Putamen (tissue), 1 donor: ENCODE results near the gene ANKRD33.
A peak's percentile ranks its signal among the peaks of the same experiment; 100 is the strongest.

Experiments used
- DNase-seq: peaks from one replicate; pipeline ENCODE4 v3.0.0-alpha.2; 2016; ENCODE audit warnings: low spot score

ANKRD33 gene

GRCh38 chr12:51860986-51861385 is 26.9 kb upstream of the ANKRD33 start:
- no peak for DNase-seq

DNA sequence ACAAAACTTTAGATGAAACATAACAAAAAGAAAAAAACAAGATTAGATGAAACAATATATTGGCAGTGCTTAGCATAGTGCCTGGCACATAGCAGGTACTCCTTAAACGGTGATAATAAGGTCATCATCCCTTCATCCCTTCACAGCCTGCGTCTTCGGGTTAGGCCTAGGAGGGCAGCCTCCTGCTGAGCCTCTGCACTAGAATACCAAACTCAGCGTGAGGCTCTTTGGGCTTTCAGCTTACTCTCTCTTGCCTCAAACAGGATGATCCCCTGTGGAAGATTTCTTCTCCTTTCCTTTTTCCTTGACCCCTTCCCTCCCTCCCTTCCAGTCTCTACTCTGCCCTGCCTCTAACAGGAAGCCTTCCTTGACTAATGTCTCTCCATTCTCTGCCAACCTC is 25.0 kb upstream of the ANKRD33 start:
- no peak for DNase-seq

DNA sequence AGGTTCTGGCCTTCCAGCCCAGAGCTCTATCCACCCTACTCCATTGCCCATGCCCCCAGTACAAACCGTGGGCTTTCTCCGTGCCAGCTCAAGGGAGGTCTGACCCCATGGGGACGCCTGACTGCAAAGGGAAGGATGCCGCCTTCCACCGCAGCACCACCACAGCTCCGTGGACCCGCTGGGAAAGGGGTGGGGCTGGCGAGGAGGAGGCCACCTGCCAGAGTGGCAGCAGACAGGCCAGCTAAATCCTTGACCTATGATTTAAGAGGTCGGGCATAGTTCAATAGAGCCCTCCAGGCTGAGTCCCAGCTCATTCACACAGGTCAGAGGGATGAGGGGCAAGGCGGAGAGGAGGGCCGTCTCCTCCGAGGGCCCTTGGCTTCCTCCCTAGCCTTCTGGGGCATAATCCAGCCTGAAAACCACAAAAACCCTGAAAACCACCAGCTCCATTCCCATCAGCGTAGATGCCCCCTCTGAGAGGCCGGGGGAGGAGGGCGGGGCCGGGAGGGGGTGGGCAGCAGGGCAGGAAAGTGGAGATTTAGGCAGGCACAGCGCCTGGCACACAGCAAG is 24.5 kb upstream of the ANKRD33 start:
- DNase-seq: no peak

- peak; percentile 35 for DNase-seq
Observed at GRCh38 chr12:51863933-51864832, 23.7 kb upstream of the ANKRD33 start.

GRCh38 chr12:51864833-51865670 is 22.9 kb upstream of the ANKRD33 start:
- DNase-seq: no peak

DNA sequence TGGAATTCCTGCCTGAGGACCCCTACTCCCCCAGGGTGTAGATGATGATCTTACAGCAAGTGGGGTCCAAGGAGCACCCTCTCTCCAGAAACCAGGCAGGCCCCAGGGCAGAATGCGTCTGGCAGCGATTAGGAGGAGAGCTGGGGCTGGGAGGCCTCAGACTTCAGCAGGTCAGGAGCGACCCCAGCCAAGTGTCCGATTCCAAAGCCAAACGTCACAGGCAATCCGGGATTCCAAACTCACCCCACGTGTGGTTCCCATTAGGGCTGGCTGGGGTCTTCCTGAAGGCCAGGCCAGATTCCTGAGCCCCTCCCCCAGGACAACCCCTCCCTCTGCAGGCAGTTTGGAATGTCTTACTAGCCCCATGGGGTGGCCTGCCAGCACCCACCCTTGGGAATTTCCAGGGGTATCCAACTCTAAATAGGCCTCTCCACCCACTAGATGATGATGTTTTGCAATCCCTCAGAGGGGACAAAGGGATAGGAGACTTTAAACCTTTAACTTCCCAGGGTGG is 22.1 kb upstream of the ANKRD33 start:
- DNase-seq: no peak

- no peak for DNase-seq
Observed at GRCh38 chr12:51866324-51866723, 21.6 kb upstream of the ANKRD33 start.

DNA sequence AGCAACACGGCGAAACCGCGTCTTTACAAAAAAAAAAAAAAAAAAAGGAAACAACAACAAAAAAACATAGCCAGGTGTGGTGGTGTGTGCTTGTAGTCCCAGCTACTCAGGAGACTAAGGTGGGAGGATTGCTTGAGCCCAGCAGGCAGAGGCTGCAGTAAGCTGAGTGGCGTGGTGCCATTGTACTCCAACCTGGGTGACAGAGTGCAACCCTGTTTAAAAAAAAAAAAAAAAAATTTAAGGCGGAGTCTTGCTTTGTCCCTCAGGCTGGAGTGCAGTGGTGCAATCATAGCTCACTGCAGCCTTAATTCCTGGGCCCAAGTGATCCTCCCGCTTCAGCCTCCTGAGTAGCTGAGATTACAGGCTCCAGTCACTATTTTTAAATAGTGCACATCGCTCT is 21.1 kb upstream of the ANKRD33 start:
- DNase-seq: no peak

GRCh38 chr12:51867371-51867770 is 20.5 kb upstream of the ANKRD33 start:
- DNase-seq: no peak

- DNase-seq: no peak
Observed at GRCh38 chr12:51867796-51868428, 20.0 kb upstream of the ANKRD33 start.

GRCh38 chr12:51868821-51869495 is 18.9 kb upstream of the ANKRD33 start:
- no peak for DNase-seq

DNA sequence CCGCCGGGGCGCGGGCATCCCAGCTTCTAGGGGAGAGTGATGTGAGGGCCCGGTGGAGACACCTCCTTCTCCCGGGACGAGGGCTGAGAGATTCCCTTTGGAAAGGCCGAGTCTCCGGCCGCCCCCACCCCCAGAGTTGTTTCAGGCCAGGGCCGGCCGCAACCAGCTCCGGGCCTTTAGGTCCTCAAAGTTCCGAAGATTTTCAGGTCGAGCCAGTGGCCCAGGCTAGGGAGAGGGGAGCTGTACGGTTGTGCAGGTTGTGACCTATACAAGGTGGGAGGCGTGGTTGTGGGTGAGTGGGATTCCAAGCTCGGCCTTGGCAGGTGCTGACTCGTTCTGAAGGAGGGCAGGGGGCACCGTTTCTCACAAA is 18.4 kb upstream of the ANKRD33 start:
- DNase-seq: no peak

- no peak for DNase-seq
Observed at GRCh38 chr12:51869931-51870330, 18.0 kb upstream of the ANKRD33 start.

- DNase-seq: no peak
Observed at GRCh38 chr12:51870504-51870903, 17.4 kb upstream of the ANKRD33 start.

DNA sequence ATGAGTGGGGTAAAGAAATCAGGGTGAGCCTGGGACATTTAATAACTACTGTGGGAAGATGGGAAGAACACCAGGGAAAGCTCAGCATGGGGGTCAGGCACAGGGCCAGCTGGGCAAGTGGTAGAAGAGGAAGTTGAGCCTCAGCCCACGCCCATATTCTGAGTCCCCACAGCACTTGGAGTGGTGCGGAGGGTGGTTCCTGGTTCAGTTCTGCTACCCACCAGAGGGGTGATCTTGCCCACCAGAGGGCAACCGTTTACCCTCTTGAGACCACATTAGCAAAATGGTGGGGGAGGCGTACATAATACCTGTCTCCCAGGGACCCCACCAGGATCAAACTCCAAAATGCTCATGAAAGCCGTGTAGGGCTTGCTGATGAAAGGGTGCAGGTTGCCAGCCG is 16.8 kb upstream of the ANKRD33 start:
- no peak for DNase-seq

DNA sequence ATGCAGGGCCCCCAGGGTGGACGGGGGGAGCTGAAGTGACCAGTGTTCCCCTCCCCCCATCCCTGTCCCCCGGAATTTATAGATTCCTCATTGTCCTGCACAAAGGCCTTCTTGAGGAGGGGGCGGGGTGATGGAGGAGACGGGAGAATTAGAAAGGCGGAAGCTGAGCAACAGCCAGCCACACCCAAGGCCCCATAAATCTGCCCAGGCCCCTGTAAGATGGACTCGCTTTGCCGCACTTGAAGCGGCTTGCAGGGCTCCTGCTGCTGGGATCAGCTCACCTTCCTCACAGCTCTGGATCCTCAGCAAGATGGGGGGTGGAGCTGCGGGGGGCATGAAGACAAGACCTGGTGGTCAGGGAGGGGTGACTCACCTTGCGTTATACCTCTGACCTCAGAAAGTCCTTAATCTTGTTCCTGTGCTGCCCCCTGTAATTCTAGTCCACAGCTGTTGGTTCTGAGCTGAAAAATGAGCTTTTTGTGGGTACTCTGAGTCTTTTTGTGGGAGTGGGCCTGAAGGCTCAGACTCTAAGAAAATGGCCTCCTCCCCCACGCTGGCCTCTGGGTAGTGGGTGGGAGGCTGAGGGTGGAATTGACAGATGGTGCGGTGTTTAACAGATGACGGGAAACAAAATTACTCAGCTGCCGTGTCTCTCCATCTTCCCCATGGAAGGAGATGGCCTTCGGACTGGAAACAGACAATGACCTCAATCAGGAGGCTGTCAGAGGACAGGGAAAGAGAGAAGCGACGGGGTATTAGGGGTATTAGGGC is 15.8 kb upstream of the ANKRD33 start:
- DNase-seq: no peak

DNA sequence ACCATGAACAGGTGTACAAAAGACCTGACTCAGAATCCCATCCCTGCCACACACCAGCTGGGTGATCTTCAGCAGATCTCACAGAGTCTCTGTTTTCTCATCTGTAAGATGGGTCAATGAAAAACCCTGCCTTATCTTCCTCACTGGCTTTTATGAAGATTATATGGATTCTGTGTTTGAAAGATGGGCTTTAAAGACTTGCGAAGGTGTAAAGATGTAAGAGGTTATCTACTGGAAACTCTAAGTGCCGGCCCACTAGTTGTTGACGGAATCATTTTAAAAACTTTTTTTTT is 15.3 kb upstream of the ANKRD33 start:
- DNase-seq: no peak

DNA sequence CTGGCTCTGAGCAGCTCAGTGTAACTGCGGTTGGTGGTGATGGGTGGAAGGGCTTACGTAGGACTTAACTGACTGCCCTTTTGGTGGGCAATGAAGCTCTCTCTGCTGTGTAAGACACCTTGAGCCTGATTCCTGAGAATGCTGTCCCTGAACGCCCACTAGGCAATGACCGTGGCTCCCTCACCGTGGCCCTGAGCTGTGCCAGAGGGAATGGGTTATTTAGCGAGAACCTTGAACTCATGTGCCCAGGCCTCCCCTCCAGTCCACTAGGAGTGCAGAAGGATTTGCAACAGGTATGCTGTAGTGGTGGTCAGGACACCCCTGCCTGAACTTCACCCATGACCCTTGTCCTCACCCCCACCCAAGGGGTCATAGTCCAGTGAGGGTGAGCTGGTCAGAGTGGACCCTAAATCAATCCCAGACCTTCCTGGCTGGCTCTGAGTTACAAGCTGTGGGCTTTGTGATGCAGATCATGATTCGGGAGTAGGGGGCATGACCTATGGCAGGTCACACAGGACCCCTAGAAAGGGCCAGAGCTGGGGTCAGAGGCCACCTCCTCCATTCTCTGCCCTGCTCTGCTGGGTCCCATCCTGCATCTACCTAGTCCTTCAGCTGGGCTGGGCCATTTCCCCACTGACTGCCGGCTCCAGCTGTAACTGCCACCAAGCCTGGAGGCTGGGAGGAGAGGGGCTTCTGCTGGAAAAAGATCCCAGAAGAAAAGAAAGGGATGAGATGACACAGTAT is 14.5 kb upstream of the ANKRD33 start:
- no peak for DNase-seq

GRCh38 chr12:51874000-51874399 is 13.9 kb upstream of the ANKRD33 start:
- no peak for DNase-seq

DNA sequence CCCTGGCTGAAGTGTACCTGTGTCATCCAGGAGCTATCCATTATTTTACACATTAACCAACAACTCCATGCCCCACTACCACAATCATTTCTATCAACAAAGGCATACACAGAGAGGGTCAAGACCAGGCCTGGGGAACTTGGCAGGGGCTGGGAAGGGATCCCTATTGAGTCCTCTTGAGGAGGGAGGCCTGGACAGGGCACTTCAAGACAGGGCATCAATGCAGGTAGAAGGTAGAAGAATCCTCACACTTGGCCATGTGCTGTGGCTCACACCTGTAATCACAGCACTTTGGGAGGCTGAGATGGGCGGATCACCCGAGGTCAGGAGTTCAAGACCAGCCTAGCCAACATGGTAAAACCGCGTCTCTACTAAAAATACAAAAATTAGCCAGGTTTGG is 13.4 kb upstream of the ANKRD33 start:
- no peak for DNase-seq
